GM18907 (cell line): ENCODE data around the gene CD2AP.
"Not testable (repeated sequence)": the region's sequence is repeated elsewhere in the genome, so short reads cannot be mapped to it uniquely, and the experiment has no call there.

Source experiments
- ATAC-seq: cut with Tn5 transposase; IDR thresholded peaks from one replicate; pipeline ENCODE4 v1.9.1; 2021; ENCODE audit warnings: mild to moderate bottlenecking, moderate library complexity; ENCODE audit not compliant: unreplicated experiment

The CD2AP gene

DNA sequence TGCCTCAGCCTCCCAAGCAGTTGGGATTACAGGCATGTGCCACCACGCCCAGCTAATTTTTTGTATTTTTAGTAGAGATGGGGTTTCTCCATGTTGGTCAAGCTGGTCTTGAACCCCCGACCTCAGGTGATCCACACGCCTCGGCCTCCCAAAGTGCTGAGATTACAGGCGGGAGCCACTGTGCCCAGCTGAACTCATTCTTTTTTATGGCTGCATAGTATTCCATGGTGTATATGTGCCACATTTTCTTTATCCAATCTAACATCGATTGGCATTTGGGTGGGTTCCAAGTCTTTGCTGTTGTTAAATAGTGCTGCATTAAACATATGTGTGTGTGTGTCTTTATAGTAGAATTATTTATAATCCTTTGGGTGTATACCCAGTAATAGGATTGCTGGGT lies 78.9 kb downstream of the CD2AP start:
- ATAC-seq, result not testable (repeated sequence)

DNA sequence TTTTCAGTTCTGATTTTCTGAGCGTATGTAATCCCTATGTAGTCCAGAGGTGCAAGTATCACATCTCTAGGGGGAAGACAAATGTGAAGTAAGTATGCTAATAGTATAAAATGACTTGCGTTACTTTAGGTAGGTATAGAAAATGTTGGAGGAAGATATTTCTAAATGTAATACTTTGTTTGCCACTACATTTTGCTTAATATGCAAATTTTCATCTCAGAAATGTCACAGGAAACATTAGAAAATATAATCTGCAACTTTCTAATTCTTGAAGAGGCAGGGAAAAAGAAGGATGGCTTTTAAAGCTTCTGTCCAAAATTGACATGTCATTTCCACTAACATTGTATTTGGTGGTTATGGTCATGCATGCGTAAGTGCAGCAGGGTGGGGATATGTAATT lies 85.6 kb downstream of the CD2AP start:
- no peak for ATAC-seq

DNA sequence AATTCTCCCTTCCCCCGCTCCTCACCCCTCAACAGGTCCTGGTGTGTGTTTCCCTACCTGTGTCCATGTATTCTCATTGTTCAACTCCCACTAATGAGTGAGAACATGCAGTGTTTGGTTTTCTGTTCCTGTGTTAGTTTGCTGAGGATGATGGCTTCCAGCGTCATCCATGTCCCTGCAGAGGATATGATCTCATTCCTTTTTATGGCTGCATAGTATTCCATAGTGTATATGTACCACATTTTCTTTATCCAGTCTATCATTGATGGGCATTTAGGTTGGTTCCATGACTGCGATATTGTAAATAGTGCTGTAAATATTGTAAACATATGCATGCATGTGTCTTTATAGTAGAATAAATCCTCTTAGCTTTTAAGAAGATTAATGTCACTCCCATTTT lies 89.0 kb downstream of the CD2AP start:
- ATAC-seq, result not testable (repeated sequence)

DNA sequence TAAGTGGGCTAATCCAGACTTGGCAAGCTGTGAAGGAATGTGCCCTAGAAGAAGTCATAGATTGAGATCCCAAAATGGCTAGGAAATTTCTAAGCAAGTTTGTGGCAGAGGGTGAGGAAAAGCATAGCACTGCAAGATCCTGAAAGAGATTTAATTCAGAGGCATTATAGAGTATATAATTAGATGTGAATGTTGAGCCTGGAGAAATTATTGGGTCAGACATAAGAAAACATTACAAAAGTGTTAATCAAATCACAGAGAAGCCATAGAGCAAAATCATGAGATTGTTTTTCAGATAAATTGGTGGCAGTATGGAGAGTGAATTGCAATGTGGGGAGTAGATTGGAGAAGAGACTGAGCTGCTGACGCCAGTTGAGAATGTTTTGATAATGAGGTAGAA lies 90.0 kb downstream of the CD2AP start:
- no peak for ATAC-seq

DNA sequence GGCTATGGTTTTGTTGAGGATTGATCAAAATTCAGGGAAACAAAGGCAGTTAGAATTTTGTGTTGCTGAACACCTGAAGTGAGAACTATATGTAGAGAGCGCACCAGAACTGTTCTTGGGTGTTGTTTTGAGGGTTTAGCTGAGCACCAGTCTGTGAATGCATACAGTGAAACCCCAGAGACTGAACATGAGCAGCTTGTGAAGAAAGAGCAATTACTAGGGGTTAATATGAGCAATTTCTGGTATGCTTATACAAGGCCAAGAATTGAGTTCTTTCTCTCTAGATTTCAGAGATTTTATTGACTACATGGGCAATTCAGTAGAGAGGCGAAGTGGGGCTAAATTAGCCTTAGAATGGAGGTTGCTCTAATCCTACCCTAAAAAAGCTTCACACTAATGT lies 93.9 kb downstream of the CD2AP start:
- no peak for ATAC-seq

DNA sequence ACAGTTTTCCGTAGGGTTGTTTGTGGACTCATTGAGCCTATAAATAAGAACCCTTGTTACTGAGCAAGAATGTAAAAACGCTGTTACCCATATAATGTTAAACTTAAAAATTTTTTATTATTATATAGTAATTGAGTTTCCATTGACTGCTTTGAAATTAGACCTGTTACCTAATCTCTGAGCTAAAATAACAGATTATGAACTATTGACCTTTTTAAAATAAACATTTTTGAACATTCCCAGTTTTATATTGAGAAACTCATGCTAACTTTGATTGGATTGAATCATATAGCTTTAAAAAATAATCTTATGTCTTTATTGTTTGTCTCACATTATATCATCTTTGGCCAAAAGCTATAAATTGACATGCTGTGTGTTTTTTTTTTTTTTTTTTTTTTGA lies 95.5 kb downstream of the CD2AP start:
- ATAC-seq, result no peak

DNA sequence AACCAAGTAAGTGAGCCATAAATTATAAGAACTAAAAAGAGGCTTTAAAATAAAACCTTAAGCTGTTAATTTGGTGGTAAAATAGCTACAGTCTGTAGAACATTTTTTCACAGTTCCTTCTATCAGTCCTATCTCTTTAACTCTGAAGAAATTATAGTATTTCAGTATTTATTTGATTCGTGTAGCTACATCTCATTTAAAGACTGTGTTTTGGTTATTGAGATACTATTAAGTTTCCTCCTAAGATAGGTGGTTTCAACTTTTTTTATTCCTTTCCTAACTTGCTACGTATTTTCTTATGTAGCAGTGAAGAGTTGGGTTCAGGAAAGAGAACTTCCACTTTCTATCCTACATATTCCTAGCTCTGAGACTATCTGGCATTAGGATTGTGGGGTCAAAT lies 97.2 kb downstream of the CD2AP start:
- ATAC-seq, result no peak

DNA sequence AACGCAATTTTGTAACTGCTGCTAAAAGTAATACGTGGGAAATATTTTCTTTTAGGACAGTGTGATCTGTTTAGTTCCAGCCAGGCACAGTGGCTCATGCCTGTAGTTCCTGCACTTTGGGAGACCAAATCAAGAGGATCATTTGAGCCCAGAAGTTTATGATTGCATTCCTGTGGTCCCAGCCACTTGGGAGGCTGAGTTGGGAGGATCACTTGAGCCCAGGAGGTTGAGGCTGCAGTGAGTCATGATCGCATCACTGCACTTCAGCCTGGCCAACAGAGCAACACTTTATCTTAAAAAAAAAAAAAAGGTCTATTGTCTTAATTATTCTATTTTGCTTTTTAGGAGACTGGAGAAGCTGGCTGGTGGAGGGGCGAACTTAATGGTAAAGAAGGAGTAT lies 101.5 kb downstream of the CD2AP start:
- ATAC-seq, result no peak

DNA sequence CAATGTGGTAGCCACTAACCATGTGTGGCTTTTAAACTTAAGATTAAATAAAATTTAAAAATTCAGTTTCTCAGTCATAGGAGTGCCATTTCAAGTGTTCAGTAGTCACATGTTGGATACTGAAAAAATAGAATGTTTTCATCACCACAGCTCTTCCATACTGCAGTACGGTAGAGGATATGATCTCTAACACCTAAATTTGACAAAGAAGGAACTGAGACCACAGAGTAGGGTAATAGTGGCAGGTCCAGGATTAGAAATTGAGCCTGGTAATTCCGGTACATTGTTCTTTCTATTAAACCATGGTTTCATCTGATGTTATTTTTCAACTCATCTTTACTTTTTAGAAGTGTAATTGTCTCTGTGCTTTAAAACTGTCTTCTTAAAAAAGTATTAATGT lies 104.0 kb downstream of the CD2AP start:
- no peak for ATAC-seq

DNA sequence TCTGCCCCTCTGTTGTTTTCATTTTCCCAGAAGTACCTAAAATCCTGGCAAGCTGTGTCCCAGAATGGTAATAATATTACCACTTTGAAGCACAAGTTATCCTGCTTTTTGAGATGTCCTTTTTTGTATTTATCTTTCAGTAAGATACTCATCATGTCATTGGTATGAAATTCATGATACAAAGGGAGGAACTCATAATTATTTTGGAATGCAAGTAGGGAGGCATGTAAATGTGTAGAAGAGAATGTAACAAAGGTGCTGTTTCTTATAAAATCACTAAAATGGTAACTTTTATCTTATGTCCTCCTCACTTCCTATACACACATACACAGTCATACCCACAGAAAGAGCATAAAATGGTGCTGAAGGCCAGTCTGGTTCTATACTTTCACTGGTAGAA lies 109.9 kb downstream of the CD2AP start:
- no peak for ATAC-seq

DNA sequence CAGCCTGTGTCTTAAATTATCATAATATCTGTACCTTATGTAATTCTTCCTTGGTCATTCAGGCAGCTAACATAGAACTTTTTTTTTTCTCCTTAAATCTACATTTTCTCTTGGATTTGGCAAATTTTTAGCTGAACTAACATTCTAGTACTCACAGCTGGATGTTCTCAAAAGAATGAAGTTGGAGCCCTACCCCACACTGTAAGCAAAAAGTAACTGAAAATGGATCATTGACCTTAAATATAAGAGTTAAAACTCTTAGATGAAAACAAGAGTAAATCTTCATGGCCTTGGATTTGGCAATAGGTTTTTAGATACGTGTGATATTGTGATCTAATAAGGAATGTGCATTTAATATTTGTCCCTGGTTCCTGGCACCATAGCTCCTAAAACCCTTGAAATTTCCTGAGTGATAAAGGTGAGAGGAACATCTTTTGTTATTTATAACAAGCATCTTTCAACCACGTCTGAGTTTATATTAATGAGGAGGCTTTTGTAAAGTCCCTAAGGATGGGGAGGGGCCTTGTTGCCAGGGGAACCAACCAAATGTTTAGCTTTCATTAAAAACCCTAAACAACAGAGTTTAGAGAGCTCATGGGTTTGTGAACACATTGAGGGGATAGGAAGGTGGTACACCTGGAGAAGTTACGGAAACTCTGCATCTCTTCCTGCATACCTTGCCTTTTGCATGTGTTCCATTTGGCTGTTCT lies 114.7 kb downstream of the CD2AP start:
- no peak for ATAC-seq

DNA sequence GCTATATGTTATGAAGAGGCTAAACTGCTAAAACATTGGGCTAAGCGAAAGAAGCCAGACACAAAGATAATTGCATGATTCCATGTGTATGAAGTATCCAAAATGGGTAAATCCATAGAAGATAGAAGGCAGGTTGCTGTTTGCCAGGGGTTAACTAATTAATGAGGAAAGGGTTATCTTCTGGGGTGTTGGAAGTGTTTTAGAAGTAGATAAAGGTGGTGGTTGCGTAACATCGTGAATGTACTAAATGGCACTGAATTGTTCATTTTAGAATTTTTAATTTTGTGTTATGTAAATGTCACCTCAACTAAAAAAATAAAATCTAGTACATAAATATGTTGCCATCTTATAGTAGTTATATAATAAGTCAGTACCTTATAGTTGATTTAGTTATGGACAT lies 116.4 kb downstream of the CD2AP start:
- ATAC-seq, result no peak

DNA sequence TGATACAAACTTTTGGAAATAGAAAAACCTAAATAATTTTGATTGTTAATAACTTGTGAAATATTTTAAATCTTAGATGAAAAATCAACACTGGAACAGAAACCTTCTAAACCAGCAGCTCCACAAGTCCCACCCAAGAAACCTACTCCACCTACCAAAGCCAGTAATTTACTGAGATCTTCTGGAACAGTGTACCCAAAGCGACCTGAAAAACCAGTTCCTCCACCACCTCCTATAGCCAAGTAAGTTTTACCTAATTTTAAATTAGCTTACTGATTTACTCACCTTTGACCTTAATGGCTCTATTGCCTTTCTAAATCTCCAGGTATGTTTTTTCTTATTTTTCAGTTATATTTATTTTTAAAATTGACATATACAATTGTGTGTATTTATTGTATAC lies 118.2 kb downstream of the CD2AP start:
- no peak for ATAC-seq

DNA sequence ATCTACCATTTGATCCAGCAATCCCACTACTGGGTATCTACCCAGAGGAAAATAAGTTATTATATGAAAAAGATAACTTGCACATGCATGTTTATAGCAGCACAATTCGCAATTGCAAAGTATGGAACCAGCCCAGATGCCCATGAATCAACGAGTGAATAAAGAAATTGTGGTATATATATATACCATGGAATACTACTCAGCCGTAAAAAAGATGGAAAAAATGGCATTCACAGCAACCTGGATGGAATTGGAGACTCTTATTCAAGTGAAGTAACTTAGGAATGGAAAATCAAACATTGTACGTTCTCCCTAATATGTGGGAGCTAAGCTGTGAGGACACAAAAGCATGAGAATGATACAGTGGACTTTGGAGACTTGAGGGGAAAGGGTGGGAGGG lies 120.8 kb downstream of the CD2AP start:
- ATAC-seq, result no peak

DNA sequence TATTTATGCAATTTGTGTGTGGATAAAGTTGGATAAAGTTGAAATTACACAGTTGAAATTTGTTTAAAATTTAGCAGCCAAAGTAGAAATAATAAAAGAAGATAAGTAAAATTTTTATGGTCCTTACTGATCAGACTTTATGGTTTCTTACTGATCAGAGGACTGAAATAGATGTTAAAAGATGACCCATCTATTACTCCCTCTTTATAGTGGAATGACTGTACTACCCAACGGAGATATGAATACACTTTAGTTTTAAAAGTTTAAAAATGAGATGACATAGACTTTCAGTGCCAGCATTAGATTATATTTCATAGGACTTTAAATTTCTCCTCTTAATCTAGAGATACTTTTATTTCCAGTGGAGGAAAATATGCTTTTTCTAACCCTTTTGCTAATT lies 121.9 kb downstream of the CD2AP start:
- ATAC-seq, result no peak

DNA sequence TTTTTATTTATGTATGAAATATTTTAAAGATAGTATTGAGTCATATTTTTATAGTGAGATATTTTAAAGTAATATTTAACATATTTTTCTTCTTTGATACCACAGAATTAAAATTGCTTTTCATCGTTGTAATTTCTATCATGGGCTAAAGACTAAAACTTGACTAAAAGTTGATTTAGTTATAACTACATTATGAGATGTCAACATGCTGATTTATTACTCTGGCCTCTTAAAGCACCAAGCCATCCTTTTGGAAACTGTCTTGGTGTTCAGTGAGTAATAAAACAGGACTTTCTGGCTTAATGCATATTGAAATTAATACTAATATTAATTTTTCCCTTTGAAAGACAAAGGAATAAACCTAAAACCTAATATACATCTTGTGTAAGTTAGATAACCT lies 125.6 kb downstream of the CD2AP start:
- no peak for ATAC-seq

DNA sequence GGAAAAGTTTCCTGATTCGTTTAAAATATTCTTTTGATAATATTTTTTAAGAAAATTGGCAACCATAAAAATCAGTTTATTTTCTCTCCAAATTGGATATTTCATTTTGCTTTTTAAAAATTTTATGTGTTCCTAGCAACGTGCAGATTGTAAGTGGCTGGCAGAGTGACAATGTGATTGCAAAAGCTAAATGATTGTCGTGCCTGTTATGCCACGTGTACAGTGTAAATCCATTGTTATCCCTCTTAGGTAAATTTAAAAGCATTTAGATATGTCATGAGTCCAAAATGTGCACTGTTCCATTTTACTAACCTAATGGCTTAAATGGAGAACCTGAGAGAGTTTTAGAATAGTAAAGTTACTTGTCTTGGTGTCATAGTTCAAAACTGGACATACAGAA lies 126.4 kb downstream of the CD2AP start:
- ATAC-seq, result no peak

DNA sequence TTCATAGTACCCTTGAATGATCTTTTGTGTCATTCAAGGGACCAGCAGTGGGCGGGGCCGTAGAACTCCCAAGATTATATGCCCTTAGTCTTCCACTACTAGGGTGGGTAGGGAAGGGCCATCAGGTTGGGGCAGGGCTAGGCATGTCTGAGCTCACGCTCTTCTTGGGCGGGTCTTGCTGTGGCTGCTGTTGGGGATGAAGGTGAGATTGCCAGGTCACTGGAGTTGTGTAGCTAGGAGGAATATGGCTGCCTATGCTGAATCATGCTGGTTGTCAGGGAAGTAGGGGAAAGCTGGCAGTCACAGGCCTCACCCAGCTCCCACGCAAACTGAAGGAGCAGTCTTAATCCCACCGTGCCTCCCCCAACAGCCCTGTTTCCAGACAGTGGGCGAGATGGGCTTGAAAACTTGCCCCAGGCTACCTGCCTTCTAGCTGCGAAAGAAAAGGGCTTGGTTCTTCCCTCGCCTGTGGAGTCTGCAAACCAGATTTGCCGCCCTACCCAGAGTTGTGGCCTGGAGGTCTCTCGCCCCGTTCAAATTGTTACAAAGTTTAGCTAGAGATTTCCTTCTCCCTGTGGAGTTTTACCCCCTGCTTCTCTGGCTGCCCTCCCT lies 144.4 kb downstream of the CD2AP start:
- ATAC-seq, result no peak

DNA sequence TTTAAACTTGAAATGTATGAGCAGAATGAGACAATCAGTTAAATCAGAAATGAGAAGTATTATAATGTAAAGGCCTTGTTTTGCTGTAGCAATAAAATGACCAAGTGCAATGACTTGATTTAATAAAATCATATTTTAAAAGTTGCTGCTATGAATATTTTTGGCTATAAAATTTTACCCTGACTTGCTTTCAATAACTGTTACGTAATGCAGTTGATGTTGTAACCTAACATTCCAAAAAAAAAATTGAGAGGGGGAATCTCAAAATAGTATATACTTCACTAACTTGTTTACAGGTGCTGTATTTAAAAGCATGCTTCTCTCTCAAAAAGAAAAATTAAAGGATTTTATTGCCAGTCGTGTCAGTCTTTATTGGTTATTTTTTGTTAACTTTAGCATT lies 149.2 kb downstream of the CD2AP start:
- no peak for ATAC-seq

DNA sequence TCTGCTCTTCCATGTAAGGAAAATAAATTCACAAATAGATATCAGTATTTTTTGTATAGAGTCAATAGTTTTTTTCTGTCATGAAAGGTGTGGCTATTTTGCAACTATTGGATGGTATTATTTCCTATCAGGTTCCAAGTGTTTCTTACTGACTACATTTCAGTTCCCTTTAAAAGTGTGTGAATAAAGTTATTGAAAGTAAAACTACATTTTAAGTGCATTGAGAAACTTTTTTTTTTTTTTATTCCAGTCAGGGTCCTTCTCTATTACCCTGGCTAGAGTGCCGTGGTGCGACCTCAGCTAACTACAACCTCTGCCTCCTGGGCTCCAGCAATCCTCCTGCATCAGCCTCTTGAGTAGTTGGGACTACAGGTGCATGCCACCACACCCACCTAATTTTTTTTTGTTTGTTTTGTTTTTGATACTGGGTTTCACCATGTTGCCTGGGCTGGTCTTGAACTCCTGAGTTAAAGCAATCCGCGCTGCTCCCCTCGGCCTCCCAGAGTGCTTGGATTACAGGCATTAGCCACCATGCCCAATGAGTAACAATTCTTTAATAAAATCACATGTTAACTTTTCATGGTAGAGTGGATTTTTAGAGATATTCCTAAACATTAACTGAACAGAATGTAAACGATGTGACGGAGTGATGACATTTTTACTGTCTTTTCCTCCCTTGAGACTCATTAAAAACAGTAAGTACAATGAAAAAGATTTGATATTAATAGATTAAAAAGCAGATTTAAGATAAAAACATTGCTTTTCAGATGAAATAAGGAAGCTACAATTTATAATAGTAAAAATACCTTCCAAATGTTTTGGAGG lies 151.1 kb downstream of the CD2AP start:
- ATAC-seq, result no peak

DNA sequence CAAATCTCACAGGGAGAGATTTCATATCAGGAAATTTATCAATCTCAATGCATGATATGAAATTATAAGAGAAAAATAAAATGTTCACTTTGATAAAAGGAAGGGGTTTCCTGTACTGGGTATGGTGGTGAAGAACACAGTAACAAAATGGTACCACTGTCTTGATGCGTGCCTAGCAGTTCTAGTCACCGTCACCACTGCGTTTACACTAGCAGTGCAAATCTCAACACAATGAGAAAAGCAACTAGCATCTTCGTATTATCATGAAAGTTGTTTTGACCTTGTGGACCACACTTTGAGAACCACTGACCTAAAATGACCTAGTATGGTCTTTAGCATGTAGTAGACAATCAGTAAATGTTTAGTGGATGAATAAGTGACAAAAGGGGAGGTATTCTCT lies 152.4 kb downstream of the CD2AP start:
- ATAC-seq, result no peak

DNA sequence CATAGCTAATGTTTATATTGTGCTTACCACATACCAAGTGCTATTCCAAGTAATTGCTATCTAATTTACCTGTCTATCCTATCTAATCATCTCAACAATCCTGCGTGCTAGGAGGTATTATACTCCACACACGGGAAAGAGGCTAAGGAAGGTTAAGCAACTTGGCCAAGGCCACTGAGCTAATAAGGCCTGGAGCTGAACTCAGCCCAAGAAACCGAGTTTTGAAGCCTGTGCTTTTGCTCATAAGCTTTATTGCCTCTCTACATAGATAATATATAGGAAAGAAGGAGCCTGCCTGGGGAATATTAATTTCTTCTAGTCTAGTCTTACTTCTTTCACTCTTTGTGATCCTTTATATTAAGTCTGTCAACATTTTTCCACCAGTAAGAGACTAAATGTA lies 153.0 kb downstream of the CD2AP start:
- no peak for ATAC-seq
